Measurements from ENCODE around the gene RAB31. TPM values are rescaled to one million over a fixed set of nuclear protein-coding genes. Genes with fewer than 3 reads are reported as not detected.

RAB31 gene
- total and polyA plus RNA-seq, 4 donors: 21.5 to 114 (median 49.5) TPM

GRCh38 chr18:9817286-9817685, 109.2 kb downstream of the RAB31 start:
- peaks cover 0 to 12% (median 1%) of the 10 kb centered on the region in 4 donors for H3K36me3 ChIP-seq (ENCODE audit: control insufficient read depth in 4 of 4, insufficient read depth in 4 of 4, low read length in 4 of 4)
- H3K4me3 ChIP-seq: no peak overlapping the region
- no peaks in the 10 kb centered on the region for H3K27me3 ChIP-seq (ENCODE audit: control insufficient read depth in 3 of 3, insufficient read depth in 3 of 3, low read length in 2 of 3)
- H3K9me3 ChIP-seq (ENCODE audit: control insufficient read depth in 4 of 4, insufficient read depth in 3 of 4, low read length in 3 of 4): no peaks in the 10 kb centered on the region
- WGBS, 2 donors: 92 to 98% methylated on average over 4 of the region's 4 CpGs
- TF ChIP-seq CTCF (IDR thresholded peaks at IDR 0.05; ENCODE audit: control extremely low read depth, extremely low read depth): no peak
- peak overlapping the region in 1 of 2 donors; percentile 78 for H3K27ac ChIP-seq (ENCODE audit: low read depth in 1 of 2, low read length in 1 of 2)
- DNase-seq: no peak
- no peak overlapping the region for H3K9ac ChIP-seq (ENCODE audit: insufficient read depth in 1 of 2, low read length in 2 of 2)
- peaks cover 0 to 9% (median 0%) of the 10 kb centered on the region in 5 donors for H3K4me1 ChIP-seq (ENCODE audit: control insufficient read depth in 5 of 5, insufficient read depth in 5 of 5, low read length in 5 of 5)
- ATAC-seq (ENCODE audit: insufficient read depth, low FRiP score): no peak

DNA sequence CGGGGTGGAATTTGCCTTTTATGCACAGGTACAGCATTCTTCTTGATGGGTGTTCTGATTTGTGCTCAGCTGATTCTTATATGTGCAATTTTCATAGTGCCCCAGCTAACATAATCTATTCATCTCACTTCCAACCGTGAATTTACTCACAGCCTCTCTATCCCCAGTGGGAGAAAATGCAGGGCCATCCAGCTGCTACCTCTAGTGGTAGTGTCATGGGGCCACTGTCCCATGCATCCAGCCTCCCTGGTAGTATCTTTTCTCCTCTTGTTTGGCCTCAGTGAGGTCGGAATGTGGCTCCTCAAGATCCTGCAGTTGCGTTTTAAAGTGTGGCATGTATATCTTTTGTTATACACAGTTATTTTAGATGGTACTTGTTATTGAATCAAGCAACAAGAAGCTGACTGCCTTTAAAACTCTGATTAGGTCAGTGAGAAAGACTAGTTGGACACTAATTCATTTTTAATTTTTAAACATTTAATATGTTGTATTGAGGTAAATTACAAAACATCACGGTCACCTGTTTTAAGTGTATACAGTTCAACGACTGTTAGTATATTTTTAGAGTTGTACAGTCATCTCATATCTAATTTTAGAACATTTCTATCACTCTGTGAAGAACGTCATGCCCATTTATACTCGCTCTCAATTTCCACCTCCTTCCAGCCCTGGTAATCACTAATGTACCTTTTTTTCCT, 109.8 kb downstream of the RAB31 start:
- DNase-seq (no peak), ATAC-seq (ENCODE audit: insufficient read depth, low FRiP score) (no peak)
- H3K4me3 ChIP-seq: no peak overlapping the region
- WGBS, 2 donors: 92 to 96% methylated on average over 8 of the region's 8 CpGs
- H3K9ac ChIP-seq (ENCODE audit: insufficient read depth in 1 of 2, low read length in 2 of 2): no peak overlapping the region
- H3K36me3 ChIP-seq (ENCODE audit: control insufficient read depth in 4 of 4, insufficient read depth in 4 of 4, low read length in 4 of 4): peaks cover 0 to 12% (median 1%) of the 10 kb centered on the region in 4 donors
- TF ChIP-seq CTCF (IDR thresholded peaks at IDR 0.05; ENCODE audit: control extremely low read depth, extremely low read depth): no peak
- H3K4me1 ChIP-seq (ENCODE audit: control insufficient read depth in 5 of 5, insufficient read depth in 5 of 5, low read length in 5 of 5): peaks cover 0 to 9% (median 0%) of the 10 kb centered on the region in 5 donors
- H3K9me3 ChIP-seq (ENCODE audit: control insufficient read depth in 4 of 4, insufficient read depth in 3 of 4, low read length in 3 of 4): no peaks in the 10 kb centered on the region
- H3K27me3 ChIP-seq (ENCODE audit: control insufficient read depth in 3 of 3, insufficient read depth in 3 of 3, low read length in 2 of 3): no peaks in the 10 kb centered on the region
- peak overlapping the region in 1 of 2 donors; percentile 78 for H3K27ac ChIP-seq (ENCODE audit: low read depth in 1 of 2, low read length in 1 of 2)

GRCh38 chr18:9818423-9818734, 110.3 kb downstream of the RAB31 start:
- no peak for TF ChIP-seq CTCF (IDR thresholded peaks at IDR 0.05; ENCODE audit: control extremely low read depth, extremely low read depth)
- Histone ChIP-seq H3K9ac (ENCODE audit: insufficient read depth in 1 of 2, low read length in 2 of 2) (no peak overlapping the region), H3K4me3 (no peak overlapping the region), H3K9me3 (ENCODE audit: control insufficient read depth in 4 of 4, insufficient read depth in 3 of 4, low read length in 3 of 4) (no peaks in the 10 kb centered on the region), H3K27me3 (ENCODE audit: control insufficient read depth in 3 of 3, insufficient read depth in 3 of 3, low read length in 2 of 3) (no peaks in the 10 kb centered on the region), H3K27ac (ENCODE audit: low read depth in 1 of 2, low read length in 1 of 2) (peak overlapping the region in 1 of 2 donors; percentile 1), H3K4me1 (ENCODE audit: control insufficient read depth in 5 of 5, insufficient read depth in 5 of 5, low read length in 5 of 5) (peaks cover 0 to 9% (median 0%) of the 10 kb centered on the region in 5 donors), H3K36me3 (ENCODE audit: control insufficient read depth in 4 of 4, insufficient read depth in 4 of 4, low read length in 4 of 4) (peaks cover 0 to 12% (median 1%) of the 10 kb centered on the region in 4 donors)
- ATAC-seq (ENCODE audit: insufficient read depth, low FRiP score) (no peak), DNase-seq (no peak)
- WGBS, 2 donors: 92 to 98% methylated on average over 2 of the region's 2 CpGs

DNA sequence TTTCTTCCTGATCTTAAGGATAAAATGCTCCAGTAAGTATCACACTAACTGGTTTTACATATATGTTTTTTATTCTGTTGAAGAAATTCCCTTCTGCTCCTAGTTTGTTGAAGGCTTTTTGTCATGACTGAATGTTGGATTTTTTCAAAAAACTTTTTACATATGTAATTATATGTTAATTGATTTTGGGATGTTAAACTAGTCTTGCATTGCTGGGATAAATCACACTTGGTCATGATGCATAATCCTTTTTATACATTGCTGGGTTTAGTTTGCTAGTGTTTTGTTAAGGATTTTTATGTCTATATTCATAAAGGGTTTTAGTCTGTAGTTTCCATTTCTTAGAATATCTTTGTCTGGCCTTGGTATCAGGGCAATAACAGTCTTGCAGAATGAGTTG, 112.0 kb downstream of the RAB31 start:
- Histone ChIP-seq H3K9me3 (ENCODE audit: control insufficient read depth in 4 of 4, insufficient read depth in 3 of 4, low read length in 3 of 4) (no peaks in the 10 kb centered on the region), H3K27ac (ENCODE audit: low read depth in 1 of 2, low read length in 1 of 2) (no peak overlapping the region), H3K4me1 (ENCODE audit: control insufficient read depth in 5 of 5, insufficient read depth in 5 of 5, low read length in 5 of 5) (peaks cover 3 to 9% (median 5%) of the 10 kb centered on the region in 5 donors), H3K36me3 (ENCODE audit: control insufficient read depth in 4 of 4, insufficient read depth in 4 of 4, low read length in 4 of 4) (peaks cover 0 to 12% (median 1%) of the 10 kb centered on the region in 4 donors), H3K9ac (ENCODE audit: insufficient read depth in 1 of 2, low read length in 2 of 2) (no peak overlapping the region), H3K27me3 (ENCODE audit: control insufficient read depth in 3 of 3, insufficient read depth in 3 of 3, low read length in 2 of 3) (no peaks in the 10 kb centered on the region), H3K4me3 (no peak overlapping the region)
- DNase-seq (no peak), ATAC-seq (ENCODE audit: insufficient read depth, low FRiP score) (no peak)
- no peak for TF ChIP-seq CTCF (IDR thresholded peaks at IDR 0.05; ENCODE audit: control extremely low read depth, extremely low read depth)
